OCI-LY7 (cell line): ENCODE results near the gene NEUROG1.

Experiments used
- EZH2phosphoT487 ChIP-seq: fragments of 200-600 bp; sonication (generic); IDR thresholded peaks from 2 replicates; pipeline ENCODE4 v1.6.1; 2018; ENCODE audit warnings: low read depth, borderline replicate concordance, mild to moderate bottlenecking, mixed run types, antibody characterized with exemption, low read length, moderate library complexity, mixed read lengths
- TF ChIP-seq, protein P1 (sequence below): fragments of 200-600 bp; sonication (generic); conservative IDR thresholded peaks from 2 replicates; pipeline ENCODE4 v1.5.1; 2014; ENCODE audit warnings: mild to moderate bottlenecking, antibody characterized with exemption, low read length, moderate library complexity, mixed read lengths

- TF ChIP-seq, protein P1, sequence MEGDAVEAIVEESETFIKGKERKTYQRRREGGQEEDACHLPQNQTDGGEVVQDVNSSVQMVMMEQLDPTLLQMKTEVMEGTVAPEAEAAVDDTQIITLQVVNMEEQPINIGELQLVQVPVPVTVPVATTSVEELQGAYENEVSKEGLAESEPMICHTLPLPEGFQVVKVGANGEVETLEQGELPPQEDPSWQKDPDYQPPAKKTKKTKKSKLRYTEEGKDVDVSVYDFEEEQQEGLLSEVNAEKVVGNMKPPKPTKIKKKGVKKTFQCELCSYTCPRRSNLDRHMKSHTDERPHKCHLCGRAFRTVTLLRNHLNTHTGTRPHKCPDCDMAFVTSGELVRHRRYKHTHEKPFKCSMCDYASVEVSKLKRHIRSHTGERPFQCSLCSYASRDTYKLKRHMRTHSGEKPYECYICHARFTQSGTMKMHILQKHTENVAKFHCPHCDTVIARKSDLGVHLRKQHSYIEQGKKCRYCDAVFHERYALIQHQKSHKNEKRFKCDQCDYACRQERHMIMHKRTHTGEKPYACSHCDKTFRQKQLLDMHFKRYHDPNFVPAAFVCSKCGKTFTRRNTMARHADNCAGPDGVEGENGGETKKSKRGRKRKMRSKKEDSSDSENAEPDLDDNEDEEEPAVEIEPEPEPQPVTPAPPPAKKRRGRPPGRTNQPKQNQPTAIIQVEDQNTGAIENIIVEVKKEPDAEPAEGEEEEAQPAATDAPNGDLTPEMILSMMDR = no peak
- no peak for TF ChIP-seq EZH2phosphoT487
Observed at GRCh38 chr5:135535820-135536801, at the start of gene NEUROG1.
